ENCODE measurements around the gene ACTRT2.

DNA sequence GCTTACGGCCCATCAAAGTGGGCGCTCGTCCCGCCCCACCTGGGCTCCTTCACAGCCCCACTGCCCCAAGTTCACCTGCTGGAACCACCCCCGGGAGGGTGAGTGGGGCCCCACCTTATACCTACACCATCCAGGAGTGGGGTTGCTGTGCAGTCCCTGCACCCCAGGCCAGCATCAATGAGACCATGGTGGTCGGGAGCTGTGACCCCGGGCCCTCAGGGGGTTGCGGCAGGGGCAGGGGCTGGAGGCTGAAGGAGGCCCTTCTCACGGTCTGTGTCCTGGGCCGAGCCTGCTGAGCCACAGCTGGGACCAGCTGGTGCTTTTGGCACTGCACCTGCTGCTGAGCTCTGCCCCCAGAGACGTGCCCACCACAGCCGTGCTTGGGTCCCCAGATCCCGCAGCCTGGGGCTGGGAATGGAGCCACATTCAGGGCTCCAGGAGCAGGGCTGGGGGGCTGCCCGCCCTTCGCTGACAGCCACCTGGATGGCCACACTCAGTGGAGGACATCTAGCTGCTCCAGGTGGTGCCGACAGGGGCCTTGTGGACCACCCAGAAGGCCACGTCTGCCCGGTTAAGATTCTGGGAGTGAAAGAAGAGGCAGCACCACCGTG is 17.4 kb downstream of the ACTRT2 start:
- TF ChIP-seq, protein P1, sequence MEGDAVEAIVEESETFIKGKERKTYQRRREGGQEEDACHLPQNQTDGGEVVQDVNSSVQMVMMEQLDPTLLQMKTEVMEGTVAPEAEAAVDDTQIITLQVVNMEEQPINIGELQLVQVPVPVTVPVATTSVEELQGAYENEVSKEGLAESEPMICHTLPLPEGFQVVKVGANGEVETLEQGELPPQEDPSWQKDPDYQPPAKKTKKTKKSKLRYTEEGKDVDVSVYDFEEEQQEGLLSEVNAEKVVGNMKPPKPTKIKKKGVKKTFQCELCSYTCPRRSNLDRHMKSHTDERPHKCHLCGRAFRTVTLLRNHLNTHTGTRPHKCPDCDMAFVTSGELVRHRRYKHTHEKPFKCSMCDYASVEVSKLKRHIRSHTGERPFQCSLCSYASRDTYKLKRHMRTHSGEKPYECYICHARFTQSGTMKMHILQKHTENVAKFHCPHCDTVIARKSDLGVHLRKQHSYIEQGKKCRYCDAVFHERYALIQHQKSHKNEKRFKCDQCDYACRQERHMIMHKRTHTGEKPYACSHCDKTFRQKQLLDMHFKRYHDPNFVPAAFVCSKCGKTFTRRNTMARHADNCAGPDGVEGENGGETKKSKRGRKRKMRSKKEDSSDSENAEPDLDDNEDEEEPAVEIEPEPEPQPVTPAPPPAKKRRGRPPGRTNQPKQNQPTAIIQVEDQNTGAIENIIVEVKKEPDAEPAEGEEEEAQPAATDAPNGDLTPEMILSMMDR (IDR thresholded peaks at IDR 0.05) = no peak
- no peak for TF ChIP-seq EP300 (IDR thresholded peaks at IDR 0.05)
- TF ChIP-seq POLR2A (IDR thresholded peaks at IDR 0.05) = no peak
